HT1080 (cell line): ENCODE results near the gene MRPL20. TPM values are rescaled to one million over a fixed set of nuclear protein-coding genes. Genes with fewer than 3 reads are reported as not detected.
A peak's percentile ranks its signal among the peaks of the same experiment; 100 is the strongest.
"Not testable (repeated sequence)": the region's sequence is repeated elsewhere in the genome, so short reads cannot be mapped to it uniquely, and the experiment has no call there.

Experiments
- DNase-seq: peaks from one replicate; pipeline ENCODE4 v3.0.0-alpha.2; 2015; ENCODE audit warnings: low read depth
- total RNA-seq: library from RNA; depleted of rRNA; stranded (reverse); fragments of >200 nt; shearing (Covaris generic); gene quantifications from 2 replicates; pipeline ENCODE4 v1.2.3, GENCODE V29; 2014

Gene MRPL20
- total RNA-seq, 1 experiment from 2014 or later, result 319 TPM

DNA sequence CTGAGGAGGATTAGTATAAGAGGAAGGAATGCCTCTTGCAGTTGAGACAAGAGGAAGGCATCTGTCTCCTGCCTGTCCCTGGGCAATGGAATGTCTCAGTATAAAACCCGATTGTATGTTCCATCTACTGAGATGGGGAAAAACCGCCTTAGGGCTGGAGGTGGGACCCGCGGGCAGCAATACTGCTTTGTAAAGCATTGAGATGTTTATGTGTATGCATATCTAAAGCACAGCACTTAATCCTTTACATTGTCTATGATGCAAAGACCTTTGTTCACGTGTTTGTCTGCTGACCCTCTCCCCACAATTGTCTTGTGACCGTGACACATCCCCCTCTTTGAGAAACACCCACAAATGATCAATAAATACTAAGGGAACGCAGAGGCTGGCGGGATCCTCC is 3.1 kb upstream of the MRPL20 start:
- DNase-seq, result not testable (repeated sequence)

DNA sequence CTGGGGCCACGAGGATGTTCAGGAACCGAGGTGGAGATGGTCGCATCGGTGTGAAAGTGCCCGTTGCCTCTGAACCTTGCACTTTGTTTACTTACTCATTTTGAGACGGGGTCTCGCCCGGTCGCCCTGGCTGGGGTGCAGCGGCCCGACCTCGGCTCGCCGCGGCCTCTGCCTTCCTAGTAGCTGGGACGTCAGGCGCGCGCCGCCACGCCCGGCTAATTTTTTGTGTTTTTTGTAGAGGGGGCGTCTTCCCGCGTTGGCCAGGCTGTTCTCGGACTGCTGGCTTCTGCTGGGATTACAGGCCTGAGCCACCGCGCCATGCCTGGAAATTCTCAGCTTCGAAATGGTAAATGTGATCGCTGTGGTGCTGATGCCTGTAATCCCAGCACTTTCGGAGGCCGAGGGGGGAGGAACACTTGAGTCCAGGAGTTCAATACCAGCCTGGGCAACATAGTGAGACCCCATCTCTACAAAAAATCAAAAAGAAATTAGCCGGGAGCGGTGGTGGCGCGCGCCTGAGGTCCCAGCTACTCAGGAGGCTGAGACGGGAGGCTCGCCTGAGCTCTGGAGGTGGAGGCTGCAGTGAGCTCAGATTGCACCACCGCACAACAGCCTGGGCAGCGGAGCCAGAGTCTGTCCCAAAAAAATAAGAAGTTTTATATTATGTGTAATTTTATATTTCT is 684 bp upstream of the MRPL20 start:
- DNase-seq, result peak; percentile 45

DNA sequence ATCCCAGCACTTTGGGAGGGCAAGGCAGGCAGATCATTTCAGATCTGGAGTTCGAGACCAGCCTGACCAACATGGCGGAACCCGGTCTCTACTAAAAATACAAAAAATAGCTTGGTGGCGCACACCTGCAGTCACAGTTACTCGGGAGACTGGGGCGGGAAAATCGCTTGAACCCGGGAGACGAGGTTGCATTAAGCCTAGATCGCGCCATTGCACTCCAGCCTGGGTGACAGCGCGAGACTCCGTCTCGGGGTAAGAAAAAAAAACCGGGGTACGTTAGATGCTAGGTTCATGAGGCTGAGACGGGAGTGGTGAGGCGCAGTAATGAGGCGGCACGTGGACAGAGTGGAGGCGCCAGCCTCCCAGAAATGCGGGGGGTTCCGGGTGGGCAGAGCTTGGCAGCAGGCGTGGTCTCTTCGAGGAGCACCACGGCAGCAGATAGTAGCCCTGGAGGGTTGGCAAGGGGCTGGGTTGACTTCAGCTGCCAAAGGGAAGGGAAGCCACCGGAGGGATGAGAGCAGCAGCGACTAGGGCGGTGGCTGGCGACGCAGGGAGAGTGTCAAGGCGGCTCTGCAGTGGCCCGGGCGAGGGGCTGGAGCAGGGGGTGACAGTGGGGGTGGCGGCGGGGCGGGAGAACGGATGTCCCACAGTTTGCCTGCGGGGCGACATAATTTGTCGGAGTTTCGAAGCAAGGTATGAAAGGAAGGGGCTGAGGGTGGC is 832 bp downstream of the MRPL20 start:
- no peak for DNase-seq

DNA sequence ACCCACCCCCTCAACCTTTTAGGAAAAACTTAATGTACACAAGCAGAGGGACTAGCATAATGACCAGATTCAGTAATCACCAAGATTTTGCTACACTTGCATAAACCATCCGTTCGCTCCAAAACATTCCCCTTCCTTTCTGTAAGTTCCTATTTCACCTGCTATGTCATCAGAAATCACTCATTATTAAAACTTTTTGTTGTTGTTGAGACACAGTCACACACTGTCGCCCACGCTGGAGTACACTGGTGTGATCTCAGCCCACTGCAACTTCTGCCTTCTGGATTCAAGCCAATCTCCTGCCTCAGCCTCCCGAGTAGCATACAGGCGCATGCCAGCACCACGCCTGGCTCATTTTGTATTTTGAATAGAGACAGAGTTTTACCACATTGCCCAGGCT is 3.4 kb downstream of the MRPL20 start:
- DNase-seq, result no peak

DNA sequence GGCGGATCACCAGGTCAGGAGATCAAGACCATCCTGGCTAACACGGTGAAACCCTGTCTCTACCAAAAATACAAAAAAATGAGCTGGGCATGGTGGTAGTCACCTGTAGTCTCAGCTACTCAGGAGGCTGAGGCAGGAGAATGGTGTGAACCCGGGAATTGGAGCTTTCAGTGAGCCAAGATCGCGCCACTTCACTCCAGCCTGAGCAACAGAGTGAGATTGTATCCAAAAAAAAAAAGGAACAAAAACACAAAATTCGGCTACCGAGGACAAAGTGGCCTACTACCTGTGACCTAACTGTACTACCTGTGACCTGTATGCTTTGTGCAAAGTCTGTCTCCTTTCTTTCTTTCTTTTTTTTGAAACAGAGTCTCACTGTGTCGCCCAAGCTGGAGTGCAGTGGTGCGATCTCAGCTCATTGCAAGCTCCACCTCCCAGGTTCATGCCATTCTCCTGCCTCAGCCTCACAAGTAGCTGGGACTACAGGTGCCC is 4.1 kb downstream of the MRPL20 start:
- not testable (repeated sequence) for DNase-seq

DNA sequence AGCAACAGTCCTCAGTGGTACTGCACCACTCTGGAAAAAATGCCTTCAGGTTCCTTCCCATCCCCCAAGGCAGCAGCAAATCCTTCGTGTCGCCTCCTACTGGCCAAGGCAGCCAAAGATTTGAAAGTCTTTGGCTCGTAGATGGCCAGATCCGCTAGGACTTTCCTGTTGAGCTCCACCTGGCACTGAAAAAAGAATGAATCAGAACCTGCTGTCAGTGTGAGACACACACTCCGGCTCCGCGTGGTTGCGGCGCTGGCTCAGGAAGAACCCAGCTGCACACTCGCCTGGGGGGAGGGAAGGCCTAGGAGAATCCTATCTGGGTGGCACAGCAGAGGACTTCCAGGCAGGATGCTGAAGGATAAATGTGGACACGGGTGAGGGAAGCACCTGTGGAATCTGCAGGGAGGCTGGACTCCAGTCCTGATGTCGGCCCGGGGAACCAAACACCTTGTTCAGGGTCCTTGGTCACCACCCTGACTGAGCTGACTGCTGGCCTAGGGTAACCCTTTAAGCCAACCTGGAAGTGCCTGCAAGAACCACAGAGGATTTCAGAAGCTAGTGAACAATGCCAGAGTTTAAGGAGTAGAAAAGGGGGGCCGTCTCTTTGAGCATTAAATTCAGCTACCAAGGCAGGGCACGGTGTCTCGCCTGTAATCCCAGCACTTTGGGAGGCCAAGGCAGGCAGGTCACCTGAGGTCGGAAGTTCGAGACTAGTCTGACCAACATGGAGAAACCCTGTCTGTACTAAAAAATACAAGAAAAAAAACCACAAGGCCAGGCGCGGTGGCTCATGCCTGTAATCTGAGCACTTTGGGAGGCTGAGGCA is 4.8 kb downstream of the MRPL20 start:
- DNase-seq, result peak; percentile 85

DNA sequence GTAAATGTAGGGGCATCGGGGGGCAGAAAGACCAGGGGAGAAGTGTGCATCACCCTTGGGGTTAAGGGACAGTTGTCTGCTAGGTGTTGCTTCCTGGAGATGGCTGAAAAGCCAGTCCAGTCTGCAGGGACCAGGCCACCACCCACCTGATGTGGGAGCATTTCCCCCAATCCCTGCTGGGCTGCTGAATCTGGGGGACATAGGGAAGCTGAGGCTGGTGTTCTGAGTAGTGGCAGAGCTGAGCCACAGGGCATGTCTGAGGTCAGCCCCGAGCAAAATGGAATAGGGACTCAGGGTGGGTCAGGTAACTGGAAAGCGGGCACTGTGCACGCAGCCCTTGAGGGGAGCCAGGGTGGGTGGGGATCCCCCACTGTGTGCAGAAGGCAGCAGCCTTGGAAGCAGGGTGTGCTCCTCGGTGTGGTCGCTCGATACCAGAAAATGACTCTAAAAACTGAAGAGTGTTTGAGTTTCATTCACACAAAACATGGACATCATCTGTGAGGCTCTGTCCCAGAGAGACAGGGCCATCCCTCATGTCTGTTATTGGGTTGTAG is 5.6 kb downstream of the MRPL20 start:
- no peak for DNase-seq

DNA sequence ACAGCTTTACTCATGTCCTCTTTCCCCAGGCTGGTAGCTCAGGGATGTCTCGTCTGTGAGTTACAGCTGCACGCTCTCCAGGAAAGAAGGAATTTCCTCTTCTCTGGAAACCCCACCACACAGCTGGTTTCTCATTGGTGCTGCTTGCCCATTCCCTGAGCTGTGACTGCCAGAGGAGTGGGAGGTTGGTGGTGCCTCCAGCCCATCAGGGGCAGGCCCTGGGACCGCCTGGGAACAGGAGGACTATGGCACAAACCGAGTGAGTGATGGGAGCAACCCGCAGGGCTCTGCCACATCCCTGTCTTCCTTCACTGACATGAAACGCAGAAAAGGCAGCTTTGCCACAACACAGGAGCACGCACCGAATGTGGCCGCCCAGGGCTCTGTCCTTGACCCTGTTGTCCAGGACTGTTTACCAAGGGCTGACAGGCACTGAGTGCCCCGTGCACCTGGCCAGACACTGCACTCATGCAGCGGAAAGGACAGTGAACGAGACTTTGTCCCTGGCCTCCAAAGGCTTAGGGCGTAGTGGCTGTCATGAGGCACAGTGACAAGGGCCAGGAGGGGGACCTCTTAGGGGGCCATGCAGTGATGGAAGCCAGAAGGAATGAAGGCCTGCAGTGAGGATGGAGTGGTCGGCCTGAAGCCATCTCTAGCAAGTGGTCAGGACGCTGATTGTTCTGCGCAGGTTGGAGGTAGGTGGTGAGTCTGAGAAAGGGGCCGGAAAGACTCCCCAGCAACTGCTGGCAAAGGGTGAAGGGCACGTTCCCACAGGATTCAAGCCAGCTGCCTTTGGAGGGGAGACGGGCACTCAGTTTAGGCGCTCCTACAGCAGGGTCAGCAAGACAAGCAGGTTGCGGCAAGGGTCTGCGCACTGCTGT is 6.3 kb downstream of the MRPL20 start:
- no peak for DNase-seq

DNA sequence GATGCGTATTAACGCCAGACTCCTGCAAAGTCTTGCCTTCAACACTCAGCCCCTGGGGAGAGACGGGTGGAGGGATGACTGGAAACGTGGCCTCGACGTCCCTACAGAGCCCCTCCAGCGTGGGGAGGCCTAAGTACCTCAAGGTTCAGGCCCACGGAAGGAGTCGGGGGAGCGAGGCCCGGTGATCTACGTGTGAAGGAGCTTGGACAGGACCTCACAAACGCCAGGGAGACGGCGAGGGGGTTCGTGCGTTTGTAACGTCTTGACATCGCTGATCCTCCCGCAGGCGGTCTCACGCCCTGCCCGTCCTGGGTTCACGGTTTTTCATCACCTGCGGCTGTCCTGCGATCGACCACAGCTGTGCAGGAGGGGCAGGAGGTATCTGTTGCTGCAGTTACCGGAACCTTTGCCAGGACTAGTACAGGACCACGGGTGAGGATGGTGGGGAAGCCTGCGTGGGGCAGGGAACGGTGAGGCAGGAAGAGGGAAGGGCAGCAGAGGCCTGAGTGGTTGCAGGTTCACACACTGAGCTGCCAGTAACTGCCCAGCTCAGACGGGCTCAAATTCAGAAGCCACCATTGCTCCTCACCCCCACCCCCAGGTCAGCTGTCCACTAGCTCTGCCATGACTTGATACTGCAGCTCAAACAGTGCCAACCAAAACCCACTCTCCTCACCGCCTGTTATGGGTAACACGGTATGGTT is 7.1 kb downstream of the MRPL20 start:
- DNase-seq, result no peak

DNA sequence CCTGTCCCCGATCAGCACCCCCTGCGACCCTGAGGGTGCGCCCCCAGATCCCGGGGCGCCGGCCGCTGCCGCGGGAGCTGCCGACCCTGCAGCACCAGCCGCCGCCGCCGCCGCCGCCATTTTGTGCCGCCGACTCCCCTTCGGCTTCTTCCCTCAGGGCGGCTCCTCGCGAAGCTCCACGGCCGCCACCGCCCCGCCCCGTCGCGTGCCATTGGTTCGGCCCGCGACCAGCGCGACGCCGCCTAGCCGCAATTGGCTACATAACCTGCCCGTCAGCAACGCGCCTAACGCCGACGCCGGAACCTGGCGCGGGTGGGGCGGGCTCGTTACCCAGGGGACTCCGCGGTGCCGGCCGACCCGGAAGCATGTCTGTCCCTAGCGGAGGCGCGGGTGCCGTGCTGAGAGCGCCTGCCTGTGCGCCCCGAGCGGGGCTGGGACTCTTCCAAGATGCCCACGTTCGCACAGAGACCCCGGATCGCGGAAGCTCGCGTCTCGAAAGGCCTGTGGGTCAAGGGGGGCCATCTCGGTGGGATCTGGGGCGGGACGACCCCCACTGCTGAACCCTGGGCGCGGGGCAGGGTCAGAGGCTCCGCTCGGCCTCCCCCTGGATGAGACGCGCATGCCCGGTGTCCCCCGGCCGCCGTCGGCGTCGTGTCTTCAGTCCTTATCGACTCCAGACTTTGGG is 7.8 kb downstream of the MRPL20 start, which contains the start of gene CCNL2:
CCNL2 (minus strand) TSS at position 149 of the 685 bp plus-strand sequence; CDS start at position 120, 29 bp downstream.
- peak; percentile 98 for DNase-seq

DNA sequence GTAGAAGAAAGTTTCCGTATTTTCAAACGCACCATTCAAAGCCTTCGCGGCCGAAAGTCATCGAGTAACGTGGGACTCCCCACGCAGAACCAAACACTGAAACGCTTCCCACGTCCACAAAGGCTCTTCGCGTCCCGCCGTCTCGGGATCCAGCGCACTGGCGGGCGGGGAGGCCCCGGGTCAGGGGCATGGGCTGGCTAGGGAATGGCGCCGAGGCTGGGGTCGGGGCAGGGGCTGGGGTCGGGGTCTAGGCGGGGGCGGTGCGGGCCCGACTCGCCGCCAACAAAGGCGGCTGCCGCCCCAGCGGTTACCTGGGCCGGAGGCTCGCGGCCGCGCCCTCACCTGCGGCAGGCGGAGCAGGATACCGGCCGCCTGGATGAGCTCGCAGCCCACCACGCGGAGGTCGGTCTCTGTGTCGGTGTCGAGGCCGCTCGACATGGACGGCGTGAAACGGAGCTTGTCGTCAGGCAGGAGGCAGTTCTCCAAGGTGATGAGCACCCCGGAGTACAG is 8.4 kb downstream of the MRPL20 start:
- no peak for DNase-seq

DNA sequence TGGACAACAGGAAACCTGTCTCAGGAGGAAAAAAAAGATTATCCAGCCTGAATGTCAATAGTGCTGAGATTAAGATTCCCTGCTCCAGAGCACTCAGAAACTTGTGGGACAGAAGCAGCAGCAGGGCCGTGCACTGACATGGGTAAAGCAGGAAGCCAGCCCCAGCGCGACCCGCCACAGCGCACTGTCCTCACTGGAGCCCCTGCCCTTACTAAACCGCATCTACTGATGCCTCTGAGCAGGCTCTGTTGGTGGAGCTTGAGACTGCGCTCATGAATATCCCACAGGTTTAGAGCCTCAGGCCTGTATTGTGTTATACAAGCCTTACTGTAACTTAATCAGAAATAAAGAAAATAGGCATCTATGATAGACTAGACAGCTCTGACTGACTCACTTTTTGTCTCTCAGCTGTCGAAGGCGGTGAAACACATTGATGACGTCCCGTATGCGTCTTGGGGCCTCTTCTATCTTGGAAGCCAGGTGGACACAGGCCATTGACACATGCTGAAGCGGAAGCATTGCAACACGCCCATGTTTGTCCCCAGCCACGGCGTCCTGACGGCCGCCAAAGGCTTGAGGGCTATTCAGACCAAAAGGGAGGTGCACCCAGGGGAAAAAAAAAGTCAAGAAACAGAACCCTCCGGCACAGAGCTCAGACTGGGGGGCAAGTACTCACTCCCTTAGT is 9.1 kb downstream of the MRPL20 start:
- peak; percentile 49 for DNase-seq

DNA sequence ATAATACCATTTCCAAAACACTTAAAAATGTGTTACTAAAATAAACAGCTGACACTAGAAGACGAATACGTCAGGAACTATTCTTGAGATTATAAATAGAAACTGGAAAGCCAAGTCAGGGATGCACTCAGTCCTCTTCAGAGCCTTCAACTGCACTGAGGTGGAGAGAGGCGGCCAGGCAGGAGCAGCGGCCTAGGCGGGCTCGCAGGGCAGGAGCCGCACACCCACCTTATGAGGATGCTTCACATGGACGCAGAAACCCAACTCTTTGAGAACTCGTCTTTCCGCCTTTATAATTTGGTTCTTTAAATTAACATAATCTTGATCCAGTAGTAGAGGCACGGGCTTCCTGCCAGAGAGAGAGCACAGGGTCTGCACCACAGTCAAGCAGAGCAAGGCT is 11.9 kb downstream of the MRPL20 start:
- no peak for DNase-seq

DNA sequence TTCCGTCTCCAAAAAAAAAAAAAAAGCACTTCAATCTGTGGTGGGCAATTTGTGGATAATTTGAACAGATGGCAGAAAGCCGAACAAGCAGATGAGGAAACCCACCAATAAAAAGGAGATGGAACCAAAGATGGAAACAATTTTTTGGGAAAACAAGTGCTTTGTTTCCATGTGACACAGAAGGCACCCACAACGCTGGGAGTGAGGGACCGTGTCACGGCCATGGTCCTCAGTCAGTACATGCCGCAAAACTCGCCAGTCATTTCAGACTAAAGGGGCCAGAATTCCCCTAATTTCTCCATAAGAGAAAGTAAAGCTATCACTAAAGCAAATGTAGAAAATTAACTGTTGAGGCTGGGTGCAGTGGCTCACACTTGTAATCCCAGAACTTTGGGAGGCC is 13.0 kb downstream of the MRPL20 start:
- DNase-seq, result no peak

DNA sequence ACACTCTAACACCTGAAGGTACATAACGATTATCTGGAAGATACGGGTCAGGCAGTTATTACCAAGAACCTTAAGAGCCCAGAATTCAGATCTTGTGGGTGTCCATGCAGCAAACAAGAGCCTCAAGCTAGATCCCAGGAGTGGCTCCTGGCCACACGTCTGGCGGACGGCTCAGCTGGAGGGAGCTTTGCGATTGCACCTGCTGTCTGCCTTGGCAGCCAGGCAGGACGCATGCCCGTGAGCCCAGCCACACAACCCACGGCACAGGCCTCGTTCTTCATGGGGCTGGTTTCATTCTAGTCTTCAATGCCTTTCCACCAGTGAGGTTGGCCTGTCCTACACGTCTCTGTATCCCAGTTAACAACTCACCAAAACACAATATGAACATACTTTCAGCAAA is 13.7 kb downstream of the MRPL20 start:
- DNase-seq, result no peak

DNA sequence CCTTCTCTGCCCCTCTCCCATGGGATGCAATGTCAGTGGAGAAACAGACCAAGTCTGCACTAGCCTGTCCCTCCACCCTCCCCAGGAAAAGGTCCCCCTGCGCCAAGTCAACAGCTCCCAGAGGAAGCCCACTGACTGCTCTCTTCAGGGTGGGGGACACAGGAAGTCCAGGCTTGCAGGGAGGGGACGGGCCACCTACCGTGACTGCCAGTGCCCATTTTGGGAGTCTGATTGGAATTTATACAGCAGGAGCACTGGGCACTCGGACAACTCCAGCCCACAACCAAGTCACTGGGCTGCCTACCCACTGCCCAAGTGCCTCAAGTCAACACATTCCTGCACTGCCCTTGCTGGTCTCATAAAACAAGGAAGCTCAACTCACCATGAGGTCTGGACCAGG is 14.1 kb downstream of the MRPL20 start:
- DNase-seq, result no peak

DNA sequence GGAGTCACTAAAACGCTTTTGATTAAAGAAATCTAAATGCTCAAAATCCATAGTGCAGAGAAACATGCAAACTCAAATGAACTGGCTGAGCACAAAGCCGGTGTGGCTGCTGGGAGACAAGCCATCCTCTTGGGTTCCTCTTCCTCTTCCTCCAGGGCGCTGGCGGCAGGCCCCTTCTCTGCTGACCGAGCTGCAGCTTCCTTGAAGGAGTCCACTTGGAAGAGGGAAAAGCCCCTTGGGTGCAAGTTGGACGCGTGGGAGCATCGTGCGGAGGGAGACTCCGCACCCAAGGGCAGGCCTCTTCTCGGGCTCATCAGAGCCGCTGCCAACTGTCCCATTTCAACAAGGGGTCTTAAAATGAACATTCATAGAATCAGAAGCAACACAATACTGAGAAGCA is 15.9 kb downstream of the MRPL20 start:
- DNase-seq, result no peak

DNA sequence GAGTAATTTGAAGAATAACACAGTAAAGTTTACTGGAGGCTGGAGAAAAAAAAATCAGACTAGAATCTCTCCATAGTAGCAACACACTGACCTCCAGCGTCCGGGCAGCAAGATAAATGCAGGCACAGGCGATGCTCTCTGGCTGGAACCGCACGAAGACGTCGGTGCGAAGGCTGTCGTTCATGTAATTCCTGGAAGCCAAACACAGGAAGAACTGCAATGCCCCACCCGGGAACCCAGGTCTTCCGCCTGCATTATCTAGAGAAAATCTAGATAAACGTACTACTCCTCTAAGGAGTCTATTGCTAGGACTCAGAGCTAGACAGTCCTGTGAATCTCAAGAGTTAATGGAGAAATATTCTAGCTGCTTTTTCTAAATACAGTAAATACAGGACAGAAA is 16.4 kb downstream of the MRPL20 start:
- DNase-seq, result no peak

DNA sequence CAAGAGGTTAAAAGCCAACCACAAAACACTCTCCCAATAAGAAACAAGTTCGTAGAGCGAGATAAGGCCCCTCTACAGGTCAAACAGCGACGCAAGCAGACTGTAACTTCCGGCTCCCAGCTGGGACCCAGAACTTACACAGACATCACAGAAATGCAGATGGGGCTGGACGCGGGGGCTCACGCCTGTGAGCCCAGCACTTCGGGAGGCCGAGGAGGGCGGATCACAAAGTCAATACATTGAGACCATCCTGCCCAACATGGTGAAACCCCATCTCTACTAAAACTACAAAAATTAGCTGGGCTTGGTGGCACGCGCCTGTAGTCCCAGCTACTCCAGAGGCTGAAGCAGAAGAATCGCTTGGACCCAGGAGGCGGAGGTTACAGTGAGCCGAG is 19.0 kb downstream of the MRPL20 start:
- no peak for DNase-seq
